ENCODE results near the gene ACOT6.
"Not testable (repeated sequence)": the region's sequence is repeated elsewhere in the genome, so short reads cannot be mapped to it uniquely, and the experiment has no call there.

Gene ACOT6

DNA sequence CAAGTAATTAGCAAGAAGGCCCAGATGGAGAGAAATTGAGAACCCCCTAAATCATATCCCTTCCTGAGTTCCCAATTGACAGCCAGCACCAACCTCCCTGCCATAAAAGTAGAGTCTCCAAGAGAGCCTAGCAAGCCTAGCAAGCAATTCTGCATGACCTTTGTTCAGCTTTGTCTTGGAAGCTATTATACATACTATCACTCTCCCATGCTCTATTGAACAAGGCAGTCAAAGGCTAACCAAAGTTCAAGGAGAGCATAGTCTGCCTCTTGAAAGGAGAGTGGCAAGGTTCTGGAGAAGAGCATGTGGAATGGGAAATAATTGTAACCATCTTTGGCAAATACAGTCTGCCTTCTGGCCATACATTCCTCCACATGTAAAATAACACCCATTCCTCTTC is 12.8 kb upstream of the ACOT6 start:
- DNase-seq = no peak

DNA sequence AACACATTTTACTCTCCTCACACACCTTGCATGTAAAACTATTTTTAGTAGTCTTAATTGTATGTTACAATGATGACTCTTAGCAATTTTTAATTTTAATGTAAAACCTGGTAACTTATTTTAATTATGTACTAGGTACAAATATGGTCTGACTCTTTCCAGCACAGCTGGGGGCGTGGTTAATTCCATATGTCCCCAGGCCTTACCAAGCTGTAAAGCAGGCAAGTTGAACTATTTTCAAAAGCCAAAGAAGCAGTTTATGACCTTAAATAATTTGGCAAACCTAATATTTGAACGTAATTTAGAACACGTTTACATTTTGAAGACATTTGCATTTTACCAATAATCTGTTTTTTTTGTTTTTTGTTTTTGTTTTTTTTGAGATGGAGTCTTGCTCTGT is 9.3 kb upstream of the ACOT6 start:
- no peak for DNase-seq

DNA sequence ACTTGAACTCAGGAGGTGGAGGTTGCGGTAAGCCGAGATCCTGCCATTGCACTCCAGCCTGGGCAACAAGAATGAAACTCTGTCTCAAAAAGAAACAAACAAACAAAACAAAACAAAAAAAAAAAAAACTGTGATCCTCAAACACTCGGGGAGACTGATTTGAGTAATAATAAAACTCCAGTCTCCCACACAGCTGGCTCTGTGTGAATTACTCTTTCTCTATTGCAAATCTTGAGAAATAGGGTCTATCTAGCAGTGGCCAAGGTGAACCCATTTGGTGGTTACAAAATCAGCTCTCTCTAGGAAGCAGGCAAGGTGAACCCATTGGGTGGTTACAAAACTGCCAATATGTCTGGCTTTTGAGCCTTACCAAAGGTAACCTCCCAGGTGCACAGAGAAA is 6.0 kb upstream of the ACOT6 start:
- DNase-seq = no peak

DNA sequence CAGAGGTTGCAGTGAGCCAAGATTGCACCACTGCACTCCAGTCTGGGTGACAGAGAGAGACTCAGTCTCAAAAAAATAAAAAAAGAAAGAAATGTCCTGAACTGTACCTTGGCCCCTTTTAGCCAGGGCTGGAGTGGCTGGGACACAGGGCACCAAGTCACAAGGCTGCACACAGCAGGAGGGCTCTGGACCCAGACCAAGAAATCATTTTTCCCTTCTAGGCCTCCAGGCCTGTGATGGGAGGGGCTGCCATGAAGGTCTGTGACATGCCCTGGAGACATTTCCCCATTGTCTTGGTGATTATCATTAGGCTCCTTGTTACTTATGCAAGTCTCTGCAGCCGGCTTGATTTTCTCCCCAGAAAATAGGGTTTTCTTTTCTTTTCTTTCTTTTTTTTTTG is 5.1 kb upstream of the ACOT6 start:
- no peak for DNase-seq

DNA sequence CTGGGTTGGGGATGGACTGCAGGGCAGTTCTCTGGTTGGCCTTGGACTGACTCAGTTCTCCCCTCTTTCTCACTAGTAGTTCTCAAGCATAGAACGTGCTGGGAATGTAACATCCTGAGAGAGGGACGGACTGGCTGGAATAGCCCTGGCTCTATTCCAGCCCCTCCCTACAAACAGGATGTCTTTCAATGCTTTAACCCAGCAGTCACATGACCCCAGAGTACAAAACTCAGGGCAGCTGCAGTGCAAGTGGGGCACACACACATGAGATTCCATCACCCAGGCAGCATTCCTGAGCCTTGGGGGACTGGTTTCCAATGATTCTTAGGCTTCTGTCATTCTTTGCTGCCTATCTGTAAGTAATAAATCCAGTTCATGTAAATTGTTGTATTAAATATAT is 1.6 kb upstream of the ACOT6 start:
- no peak for DNase-seq

DNA sequence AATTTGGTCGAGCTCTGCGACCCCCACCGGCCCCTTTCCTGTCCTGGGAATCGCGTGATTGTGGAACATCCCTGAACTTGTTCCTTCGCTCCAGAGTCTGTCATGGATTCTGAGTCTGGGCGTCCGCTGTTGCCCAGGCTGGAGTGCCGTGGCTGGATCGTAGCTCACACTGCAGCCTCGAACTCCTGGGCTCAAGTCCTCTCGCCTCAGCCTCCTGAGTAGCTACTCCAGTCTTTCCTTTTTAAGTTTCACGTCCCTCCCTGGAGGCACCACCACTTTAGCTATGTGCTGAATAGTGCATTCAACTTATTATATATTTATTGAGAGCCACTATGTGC is 698 bp downstream of the ACOT6 start:
- peak; percentile 30 for DNase-seq

DNA sequence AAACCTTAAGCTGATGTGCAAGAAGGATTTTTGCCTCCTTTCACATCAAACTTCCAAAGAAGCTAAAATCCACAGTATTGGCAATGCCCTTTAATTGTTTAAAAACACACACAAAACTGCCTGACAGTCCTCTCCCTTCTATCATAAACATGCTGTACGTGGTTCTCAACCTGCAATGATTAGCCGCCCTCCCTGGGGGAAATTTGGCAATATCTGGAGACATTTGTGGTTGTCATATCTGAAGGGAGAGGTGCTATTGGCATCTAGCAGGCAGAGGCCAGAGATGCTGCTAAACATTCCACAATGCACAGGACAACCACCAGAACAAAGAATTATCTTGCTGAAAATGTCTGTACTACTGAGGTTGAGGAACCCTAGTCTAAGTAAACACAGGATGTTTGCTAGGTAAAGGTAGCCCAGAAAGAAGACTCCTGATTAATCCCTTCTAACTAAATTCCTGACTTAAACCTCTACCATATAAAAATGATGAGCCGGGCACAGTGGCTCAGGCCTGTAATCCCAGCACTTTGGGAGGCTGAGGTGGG is 1.2 kb downstream of the ACOT6 start:
- DNase-seq = no peak

DNA sequence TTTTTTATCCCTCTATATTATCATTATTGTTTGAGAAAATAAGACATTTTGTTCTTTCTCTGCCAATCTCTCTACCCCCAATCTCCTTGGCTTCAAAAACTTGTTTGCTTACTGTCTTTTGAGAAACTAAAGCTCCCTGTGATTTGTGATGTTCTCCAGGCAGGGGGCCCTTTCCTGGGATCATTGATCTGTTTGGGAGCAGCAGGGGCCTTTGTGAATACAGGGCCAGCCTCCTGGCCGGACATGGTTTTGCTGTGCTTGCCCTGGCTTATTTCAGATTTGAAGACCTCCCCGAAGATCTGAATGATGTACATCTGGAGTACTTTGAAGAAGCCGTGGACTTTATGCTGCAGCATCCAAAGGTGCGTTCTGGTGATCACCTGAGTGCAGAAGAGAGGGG is 4.5 kb downstream of the ACOT6 start:
- DNase-seq = no peak

DNA sequence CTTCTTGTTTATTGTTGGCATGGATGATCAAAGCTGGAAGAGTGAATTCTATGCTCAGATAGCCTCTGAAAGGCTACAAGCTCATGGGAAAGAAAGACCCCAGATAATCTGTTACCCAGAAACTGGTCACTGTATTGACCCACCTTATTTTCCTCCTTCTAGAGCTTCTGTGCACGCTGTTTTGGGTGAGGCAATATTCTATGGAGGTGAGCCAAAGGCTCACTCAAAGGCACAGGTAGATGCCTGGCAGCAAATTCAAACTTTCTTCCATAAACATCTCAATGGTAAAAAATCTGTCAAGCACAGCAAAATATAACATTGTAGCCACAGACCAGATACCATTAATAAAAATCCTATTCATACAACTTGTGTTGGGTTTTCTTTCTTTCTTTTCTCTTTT is 7.2 kb downstream of the ACOT6 start:
- no peak for DNase-seq

DNA sequence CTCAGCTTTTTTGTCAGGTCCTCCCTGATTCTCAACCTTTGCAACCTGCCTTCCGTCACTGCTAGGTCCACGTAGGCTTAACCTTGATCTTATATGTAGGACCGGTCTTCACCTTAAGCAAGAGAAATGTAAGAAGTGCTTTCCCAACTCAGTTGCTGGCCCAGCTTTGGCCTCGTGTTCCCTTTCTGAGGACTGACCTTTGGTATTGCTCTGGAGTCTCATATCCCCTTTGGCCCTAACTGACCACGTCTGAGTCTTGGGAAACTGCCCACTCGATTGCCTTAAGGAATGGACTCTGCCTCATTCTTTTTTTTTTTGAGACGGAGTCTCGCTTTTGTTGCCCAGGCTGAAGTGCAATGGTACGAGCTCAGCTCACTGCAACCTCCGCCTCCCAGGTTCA is 8.0 kb downstream of the ACOT6 start:
- no peak for DNase-seq

DNA sequence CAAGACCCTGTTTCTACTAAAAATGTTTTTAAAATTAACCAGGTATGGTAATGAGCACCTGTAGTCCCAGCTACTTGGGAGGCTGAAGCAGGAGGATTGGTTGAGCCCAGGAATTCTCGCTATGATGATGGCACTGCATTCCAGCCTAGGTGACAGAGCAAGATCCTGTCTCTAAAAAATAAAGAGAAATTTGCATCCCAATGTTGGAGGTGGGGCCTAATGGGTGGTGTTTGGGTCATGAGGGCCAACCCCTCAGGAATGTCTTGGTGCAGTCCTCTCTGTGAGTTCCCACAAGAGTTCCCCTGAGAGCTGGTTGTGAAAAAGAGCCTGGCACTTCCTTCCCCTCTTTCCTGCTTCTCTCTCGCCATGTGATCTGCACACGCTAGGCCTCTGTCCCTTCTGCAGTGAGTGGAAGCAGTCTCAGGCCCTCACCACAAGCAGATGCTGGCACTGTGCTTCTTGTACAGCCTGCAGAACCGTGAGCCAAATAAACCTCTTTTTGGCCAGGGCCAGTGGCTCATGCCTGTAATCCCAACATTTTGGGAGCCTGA is 11.3 kb downstream of the ACOT6 start:
- no peak for DNase-seq

DNA sequence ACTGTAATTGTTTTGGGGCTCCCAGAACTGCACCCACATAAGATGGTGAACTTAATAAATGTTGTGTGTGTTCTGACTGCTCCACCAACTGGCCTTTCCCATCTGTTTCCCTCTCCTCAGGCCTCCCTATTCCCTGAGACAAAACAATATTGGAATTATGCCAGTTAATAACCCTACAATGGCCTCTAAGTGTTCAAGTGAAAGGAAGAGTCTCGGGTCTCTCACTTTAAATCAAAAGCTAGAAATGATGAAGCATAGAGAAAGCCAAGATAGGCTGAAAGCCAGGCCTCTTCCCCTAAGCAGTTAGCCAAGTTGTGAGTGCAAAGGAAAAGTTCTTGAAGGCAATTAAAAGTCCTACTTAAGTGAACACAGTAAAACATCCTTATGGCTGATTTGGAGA is 13.4 kb downstream of the ACOT6 start:
- DNase-seq = no peak

DNA sequence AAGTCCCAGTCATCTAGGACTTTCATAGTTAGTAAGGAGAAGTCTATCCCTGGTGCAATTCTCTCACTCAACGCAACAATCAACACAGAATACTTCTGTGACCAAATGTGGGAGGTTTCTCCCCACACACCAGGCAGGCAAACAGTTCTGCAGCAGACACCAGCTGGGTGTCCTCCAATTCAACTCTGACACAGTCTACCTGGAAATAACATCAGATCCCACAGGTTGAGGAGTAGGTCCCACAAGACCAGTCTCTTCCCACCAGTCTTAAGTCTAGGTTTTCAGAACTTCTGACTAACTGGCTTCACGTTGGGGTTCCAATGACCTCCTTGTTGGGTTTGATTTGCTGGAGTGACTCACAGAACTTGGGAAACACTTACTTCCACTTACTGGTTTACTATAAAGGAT is 14.8 kb downstream of the ACOT6 start:
- DNase-seq = no peak

DNA sequence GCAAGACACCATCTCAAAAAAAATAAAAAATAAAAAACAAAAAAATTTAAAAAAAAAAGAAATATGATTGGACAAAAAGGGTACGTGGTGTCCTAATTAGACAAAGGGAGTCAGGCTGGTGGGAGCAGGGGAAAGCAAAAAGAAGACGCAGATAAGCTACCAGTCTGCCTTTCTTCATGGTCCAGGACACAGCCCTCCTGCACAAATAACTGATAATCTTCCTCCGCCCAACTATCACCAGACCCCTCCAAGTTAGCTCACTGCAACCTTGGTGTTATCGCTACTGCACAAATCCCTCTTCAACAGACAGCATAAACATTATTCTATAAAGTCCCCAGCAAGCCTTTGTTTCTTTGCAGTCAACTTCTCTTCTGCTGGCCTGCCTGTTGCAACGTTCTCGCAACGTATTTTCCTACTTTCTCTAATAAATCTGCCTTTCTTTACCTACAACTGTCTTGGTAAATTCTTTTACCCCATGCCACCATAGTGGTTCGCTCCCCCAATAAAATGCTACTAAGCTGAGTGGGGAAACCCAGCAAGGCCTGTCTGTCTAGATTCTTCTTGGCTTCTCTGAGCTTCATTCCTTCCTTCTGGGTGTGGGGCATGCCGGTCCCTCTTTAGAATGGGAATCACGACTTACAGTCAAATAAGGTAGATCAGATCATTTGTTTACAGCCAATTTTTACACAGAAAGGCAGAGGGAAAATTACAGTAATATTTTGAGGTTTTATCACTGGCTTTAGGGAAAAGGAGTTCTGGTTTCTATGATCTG is 17.9 kb downstream of the ACOT6 start:
- no peak for DNase-seq

DNA sequence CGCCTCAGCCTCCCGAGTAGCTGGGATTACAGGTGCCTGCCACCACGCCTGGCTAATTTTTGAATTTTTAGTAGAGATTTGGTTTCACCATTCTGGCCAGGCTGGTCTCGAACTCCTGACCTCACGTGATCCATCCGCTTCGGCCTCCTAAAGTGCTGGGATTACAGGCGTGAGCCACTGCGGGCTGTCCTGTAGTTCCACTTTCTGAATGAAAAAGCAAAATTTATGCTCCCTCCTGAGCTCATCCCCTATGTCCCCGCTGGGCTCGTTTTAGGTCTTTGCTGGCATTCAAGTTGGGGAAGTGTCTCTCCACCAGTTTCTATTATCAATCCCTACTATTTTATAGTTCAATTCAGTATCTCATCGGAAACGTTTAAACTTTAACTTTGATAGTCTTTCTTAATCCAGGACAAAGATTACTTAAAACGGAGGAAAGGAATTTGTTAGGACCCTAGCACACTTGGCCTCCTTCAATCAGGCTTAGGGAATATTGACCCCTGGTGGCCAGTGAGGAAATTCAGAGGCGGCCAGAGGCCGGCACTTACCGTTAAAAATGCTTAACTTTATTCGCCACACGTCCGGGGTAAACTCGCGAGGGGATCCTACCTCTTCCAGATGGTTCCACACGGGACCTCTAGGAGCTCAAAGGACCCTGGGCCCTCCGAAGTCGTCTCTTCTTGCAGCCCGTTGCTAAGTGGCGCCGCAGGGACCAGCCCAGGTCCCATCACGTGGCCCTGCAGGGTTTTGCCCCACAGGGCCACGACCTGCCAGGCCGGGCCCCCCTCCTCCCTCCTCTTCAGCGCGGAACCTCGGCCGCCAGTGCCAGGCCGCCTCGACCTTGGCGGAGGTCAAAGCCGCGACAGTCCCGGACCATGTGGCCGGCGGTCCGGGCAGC is 21.0 kb downstream of the ACOT6 start:
- DNase-seq = peak; percentile 66

DNA sequence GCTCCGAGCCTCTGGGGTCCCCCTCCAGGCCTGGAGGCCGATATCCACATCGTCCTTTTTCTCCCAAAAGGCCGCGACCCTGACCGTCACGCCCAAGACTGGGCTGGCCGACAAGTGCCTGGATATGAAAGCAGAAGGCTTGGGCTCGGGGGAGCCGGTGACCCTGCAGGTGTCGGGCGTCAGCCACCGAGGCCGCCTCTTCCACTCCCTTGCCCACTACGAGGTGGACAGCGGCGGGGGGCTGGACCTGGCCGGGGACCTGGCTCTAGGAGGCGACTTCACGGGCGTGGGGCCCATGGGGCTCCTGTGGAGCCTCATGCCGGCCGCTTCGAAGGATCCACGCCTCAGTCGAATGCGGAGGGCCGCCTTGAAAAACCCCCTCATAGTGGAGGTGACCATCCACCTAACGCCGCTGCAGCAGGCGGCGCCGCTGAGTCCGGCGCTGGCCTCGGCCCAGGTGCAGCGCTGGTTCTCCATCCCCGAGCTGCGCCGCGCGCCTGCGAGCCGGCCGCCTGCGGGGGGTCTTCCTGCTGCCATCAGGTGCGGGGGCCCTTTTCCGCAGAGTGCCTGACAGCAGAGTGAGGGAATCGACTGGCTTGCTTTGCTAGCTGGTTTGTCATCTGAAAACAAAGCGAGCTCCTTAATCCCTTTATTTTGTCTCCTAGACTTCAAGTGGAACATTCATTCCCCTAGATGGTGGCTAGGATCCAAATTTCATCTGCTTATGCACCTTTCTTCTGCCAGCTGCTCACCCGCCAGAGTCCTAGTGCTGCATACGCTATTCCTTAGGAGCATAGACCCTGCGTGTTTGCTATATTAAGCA is 21.9 kb downstream of the ACOT6 start:
- DNase-seq = no peak

DNA sequence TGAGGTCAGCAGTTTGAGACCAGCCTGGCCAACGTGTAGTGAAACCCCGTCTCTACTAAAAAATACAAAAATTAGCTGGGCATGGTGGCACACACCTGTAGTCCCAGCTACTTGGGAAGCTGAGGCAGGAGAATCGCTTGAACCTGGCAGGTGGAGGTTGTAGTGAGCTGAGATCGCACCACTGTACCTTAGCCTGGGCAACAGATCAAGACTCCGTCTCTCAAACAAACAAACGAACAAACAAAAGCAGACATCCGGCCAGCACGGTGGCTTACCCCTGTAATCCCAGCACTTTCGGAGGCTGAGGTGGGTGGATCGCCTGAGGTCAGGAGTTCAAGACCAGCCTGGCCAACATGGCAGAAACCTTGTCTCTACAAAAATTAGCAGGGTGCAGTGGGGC is 24.0 kb downstream of the ACOT6 start:
- not testable (repeated sequence) for DNase-seq

DNA sequence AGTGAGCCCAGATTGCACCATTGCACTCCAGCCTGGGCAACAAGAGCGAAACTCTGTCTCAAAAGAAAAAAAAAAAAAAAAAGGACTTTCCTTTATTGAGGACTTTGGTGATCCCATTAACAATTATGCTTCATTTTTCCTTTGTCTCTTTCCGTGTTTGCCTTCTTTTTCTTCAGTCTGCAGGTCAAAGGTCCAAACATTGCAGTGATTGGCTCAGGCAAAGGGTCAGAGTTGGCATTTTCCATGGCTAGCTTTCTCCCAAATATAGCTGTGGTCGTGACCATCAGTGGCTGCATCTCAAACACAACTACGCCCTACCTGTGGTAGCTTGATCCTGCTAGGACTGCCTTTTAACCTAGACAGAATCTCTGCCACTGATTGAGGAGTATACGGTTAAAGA is 25.5 kb downstream of the ACOT6 start:
- no peak for DNase-seq

DNA sequence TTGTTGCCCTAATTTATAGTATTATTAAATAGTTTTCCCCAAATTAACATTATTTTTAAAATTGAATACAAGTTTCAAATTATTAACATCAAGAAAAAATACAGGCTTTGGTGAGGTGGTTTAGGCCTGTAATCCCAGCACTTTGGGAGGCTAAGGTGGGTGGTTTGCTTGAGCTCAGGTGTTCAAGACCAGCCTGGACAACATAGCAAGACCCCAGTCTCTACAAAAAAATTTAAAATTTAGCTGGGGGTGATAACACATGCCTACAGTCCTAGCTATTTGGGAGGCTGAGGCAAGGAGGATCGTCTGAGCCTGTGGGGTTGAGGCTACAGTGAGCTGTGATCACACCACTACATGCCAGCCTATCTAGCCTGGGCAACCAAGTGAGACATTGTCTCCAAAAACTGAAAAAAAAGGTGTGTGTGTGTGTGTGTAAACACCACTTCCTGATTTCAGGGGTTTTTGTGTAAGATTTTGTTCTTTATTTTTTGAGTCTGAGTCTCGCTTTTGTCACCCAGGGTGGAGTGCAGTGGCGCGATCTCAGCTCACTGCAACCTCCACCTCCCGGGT is 28.6 kb downstream of the ACOT6 start:
- no peak for DNase-seq

DNA sequence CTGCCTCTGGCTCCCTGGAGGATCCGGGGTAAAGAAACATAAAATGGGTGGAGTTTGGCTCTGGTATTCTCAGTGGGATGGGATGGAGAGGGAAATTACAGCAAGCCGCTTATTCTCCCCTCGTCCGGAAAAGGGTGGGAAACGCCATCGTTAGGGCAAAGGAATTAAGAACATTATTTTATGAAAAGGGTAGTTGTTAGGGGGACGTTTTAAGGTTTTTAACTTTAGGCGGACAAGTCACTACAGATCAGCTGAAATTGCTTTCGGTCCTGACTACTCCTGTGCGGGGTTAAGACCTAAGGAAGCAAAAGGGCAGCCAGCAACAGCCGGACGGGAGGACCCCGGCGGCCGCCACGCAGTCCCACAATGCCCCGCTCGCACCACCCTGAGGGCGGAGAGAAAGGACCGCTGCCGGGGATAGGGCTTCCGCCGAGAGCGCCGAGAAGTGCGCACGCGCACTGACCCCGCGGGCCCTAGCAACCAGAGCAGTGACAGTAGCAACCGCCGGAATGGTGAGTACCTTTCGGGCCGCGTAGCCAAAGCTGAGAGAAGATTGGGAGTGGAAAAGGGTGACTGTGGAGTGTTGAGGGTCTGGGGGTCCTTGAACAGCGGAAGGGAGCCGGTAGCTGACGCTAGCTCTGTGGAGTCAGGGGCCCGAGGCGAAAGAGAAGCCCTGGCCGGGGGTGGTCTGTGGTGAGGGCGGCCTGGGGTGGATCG is 32.4 kb downstream of the ACOT6 start, which contains the start of gene DNAL1:
TSS of gene DNAL1 (plus strand) at position 456 of the 717 bp plus-strand sequence. CDS start at position 510, 54 bp downstream.
- DNase-seq = peak; percentile 98

DNA sequence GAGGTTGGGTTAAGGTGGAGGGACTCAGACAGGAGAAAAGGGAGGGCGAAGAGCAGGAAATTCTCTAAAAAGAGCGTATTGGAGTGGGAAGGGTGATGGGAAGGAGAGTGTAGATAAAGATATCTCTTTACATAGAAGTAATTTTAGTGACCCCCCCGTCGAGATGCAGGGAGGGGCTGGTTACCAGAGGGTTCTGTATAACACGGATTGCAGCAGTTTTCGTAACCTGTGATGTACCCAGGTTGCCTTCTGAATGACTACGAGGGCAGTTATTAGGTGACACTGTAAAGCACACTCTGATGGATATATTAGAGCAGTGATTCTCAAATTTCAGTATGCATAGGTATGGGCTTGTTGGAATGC is 32.9 kb downstream of the ACOT6 start:
- no peak for DNase-seq

DNA sequence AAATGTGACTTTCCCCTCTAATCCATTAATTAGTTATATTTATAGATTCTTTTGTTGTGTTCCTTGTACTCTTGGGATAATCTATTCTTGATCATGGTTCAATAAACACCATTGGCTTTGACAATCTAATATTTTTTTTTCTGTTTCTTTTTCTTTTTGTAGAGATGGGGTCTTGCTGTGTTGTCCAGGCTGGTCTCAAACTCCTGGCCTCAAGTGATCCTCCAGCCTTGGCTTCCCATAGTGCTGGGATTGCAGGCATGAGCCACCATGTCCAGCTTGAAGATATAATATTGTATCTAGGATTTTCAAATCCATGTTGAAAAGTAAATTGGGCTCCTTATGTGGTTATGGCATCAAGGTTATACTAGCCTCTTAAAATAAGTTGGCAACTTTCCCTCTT is 38.7 kb downstream of the ACOT6 start:
- no peak for DNase-seq

All from NCI-H1694 treated with DMSO at 0.1 percent for 48 hours (cell line).